GM12874 (cell line): ENCODE results near the gene OTOG.

Experiments used
- TF ChIP-seq, protein P1 (sequence below): IDR thresholded peaks from 2 replicates; pipeline ENCODE4 v1.5.1; 2011; ENCODE audit warnings: low read depth, mild to moderate bottlenecking, control low read depth, low read length, moderate library complexity; ENCODE audit not compliant: insufficient read depth

The OTOG gene

DNA sequence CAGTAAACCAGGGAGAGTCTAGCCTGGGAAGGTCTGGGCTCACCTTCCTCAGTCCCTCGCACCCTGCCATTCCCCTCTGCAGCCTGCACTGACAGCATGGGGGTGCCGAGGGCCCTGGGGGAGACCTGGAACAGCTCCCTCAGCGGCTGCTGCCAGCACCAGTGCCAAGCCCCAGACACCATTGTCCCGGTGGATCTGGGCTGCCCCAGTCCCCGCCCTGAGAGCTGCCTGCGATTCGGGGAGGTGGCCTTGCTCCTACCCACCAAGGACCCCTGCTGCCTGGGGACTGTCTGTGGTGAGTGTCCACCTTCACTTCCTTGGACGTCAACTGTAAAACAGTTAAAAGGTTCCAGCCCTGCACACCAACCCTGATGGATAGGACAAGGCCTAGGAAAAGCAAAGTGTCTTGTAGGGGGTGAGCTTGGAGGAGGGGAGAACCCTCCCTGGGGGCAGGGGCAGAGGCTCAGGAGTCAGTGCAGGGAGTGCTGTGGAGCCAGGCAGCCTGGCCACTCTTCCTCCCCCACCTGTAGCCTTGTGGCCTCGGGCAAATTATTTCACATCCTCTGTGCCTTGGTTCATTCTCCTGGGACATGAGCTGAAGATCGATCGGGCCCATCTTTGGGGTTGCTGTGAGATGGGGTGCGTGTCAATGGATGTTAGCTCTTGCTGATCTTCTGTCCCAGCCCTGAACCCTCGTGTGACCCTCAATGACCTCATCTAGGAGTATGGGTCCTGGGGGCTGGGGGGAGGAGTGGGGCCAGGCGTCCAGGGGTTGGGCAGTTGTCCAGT is 87.1 kb downstream of the OTOG start:
- TF ChIP-seq, protein P1, sequence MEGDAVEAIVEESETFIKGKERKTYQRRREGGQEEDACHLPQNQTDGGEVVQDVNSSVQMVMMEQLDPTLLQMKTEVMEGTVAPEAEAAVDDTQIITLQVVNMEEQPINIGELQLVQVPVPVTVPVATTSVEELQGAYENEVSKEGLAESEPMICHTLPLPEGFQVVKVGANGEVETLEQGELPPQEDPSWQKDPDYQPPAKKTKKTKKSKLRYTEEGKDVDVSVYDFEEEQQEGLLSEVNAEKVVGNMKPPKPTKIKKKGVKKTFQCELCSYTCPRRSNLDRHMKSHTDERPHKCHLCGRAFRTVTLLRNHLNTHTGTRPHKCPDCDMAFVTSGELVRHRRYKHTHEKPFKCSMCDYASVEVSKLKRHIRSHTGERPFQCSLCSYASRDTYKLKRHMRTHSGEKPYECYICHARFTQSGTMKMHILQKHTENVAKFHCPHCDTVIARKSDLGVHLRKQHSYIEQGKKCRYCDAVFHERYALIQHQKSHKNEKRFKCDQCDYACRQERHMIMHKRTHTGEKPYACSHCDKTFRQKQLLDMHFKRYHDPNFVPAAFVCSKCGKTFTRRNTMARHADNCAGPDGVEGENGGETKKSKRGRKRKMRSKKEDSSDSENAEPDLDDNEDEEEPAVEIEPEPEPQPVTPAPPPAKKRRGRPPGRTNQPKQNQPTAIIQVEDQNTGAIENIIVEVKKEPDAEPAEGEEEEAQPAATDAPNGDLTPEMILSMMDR = no peak

- TF ChIP-seq, protein P1 = no peak
These were observed 87.9 kb downstream of the OTOG start for GRCh38 chr11:17634776-17635550.

GRCh38 chr11:17635551-17635938 is 88.5 kb downstream of the OTOG start:
- TF ChIP-seq, protein P1 = peak; percentile 14; the same call in 1 of the 2 replicates

DNA sequence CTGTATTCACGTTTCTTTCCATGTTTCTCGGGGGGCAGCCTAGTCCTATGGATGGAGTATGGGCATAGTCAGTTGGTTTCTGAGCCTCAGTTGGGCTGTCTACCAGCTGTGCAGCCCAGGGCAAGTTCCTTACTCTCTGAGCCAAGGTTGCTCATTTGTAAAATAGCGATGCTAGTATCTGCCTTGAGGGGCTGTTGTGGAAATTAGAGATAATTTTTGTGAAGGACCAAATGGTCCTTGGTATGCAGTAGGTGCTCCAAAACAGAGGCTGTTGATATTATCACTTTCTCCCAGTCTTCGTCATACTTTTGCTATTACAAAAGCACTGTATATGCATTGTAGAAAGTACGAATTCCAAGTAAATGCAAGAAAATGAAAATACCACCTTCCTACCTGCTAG is 89.7 kb downstream of the OTOG start:
- TF ChIP-seq, protein P1 = no peak

DNA sequence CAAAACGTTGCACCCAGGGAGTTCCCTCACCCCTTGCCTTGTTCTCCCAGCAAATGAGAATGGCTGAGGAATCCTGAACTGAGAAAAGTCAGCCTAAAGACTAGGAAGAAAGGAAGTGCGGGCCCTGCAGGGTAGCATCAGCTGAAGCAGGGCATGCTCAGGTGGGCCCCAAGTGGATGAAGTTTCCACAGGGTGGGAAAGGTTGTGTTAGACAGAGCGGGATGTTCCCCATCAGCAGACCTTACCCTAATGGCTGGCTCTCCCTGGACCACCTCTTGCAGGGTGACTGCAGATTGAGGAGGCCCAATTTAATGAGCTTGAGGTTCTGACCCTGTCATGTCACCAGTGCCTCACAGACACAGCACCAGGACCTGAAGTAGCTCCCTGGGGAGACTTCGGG is 90.8 kb downstream of the OTOG start:
- TF ChIP-seq, protein P1 = no peak

- TF ChIP-seq, protein P1 = no peak
These were observed 91.3 kb downstream of the OTOG start for GRCh38 chr11:17638311-17638710.

- TF ChIP-seq, protein P1 = no peak
These were observed 92.0 kb downstream of the OTOG start for GRCh38 chr11:17639091-17639490.
